A549 treated with ZK216348 at 1 μM for 4 hours (cell line): Measurements from ENCODE around the gene PGLYRP1. TPM values are rescaled to one million over a fixed set of nuclear protein-coding genes. Genes with fewer than 3 reads are reported as not detected.

Source experiments
- total RNA-seq: library from RNA; stranded (reverse); fragments of 200-300 nt; extraction: Qiagen RNA extraction; gene quantifications from 5 replicates; pipeline ENCODE4 v1.2.3, GENCODE V29; 2022; ENCODE audit warnings: low read depth

Gene PGLYRP1, protein sequence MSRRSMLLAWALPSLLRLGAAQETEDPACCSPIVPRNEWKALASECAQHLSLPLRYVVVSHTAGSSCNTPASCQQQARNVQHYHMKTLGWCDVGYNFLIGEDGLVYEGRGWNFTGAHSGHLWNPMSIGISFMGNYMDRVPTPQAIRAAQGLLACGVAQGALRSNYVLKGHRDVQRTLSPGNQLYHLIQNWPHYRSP
- total RNA-seq = not detected in 5 replicates

DNA sequence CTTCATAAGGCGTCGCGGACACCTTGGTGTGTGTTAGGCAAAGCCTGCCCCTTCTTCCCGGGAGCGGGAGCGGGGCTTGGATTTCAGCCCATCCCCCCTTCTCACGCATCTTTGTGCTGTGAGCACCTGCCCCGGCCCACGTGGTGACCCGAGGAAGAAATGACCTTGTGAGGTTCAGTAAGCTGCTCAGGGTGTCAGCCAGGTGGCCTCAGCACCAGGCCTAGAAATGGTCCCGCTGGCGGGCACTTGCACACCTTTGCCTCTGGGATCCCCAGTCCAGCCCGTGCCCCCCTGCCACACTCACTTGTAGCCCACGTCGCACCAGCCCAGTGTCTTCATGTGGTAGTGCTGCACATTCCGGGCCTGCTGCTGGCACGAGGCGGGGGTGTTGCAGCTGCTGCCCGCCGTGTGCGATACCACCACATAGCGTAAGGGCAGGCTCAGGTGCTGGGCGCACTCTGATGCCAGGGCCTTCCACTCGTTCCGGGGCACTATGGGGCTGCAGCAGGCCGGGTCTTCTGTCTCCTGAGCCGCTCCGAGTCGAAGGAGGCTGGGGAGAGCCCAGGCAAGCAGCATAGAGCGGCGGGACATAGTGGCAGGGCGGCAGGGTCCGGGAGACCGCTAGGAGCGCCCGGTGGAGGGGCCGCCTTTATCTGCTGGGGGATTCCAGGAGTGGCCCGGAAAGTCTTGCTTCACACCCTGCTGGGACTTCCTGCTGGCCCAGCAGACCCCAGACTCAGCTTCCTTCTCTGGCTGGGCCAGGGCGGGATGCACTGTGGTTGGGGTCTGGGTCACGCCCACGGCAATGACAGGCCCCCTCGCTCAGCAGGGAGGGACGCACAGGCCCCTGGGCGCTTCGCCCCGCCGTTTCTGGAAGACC is at the start of gene PGLYRP1:
PGLYRP1 (minus strand) TSS at position 623 of the 880 bp plus-strand sequence; CDS start at position 591, 32 bp downstream.

DNA sequence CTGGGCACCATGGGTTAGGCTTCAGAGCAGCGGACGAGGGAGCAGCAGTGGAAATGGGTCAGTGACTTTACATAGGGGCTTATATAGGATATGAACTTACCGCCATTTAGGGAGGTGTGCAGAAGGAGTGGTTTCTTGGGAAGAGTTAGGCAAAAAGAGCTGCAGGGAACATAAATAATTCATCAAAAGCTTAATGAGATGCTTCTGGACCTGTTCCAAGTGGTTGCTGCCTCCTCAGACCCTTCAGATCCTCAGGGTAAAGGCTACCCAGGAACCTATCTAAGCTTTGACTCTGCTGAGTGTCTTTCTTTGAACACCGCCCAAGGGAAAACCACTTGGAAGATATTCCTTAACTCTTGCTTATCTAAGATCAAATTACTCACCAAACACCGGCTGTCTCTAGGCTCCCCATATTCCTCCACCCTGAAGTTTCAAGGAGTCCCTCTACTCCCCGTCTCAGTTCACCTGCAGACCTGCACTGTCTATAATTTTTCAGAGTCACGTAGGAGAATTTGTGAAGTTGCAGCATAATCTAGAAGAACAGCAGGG is 18.2 kb upstream of the PGLYRP1 start, which contains the start of gene IGFL4:
IGFL4 (minus strand) TSS at position 51 of the 549 bp plus-strand sequence; CDS start at position 11, 40 bp downstream.

DNA sequence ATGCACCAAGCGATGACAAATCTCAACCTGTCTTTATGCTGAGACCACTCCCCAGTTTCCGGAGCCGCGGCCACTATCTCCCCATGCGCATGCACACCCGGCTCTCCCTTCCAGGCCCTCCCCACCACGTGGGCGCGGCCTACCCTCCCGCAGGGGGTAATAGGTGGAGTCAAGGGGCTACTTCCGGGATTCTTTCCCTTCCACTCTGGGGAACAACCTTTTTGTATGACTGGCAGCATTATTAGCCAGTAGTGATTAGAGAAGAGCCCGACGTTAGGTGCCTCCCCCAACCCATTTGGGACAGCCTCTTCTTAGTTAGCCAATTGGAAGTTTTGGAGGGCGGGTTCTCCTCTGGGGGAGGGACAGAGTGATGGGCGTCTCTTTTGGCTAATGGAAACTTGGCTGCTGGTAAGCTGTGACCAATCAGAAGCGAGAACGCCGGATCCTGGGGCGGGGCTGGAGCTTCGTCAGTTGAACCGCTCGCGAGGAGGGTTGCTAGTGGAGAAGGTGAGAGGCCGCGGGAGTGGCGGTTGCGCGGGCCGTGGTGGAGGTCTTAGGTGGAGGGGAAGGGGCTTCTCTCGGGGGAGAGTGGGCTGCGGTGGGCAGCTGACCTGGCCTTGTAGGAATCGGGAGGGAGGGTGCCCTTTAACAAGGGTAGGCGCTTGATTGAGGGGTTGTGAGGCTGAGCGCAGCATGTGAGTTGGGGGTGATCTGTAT is 27.7 kb downstream of the PGLYRP1 start, which contains the start of gene CCDC61:
CCDC61 (plus strand) TSS at position 470 of the 717 bp plus-strand sequence. CDS start 7,552 bp downstream, outside the sequence.

DNA sequence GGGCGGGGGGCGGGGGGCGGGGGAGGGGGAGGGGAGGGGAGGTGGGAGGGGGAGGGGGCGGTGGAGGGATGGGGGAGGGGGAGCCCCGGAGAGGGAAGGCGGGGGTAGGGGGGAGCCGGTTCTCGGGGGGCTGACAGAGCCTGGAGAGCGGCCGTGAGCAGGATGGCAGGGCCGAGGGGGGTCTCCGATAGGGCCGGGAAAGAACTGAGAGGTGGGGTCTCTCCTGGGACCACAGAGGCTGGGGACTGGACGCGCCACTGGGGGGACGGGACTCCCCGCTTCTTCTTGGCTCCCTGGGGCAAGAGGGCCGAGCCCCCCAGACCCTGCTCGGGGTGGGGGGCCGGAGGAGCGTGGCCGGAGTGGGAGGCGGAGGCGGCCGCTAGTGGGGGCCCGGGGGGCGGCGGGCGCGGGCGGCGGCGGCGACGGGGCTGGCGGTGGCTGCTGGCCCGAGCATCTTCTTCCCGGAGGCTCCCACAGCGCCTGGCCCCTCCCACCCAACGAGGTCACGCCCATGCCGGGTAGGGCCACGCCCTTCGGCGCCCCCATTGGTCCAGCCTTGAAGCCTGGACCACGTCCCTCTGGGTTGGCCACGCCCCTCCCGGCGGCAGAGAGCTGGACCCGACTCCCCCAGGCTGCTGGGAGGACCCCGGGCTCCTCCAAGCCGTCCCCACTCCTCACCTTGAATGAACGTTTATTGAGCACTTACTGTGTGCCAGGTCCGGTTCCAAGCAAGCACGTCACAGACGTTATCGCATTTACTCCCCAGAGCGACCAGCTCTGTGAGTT is 49.1 kb downstream of the PGLYRP1 start, which contains the start of gene NOVA2:
NOVA2 (minus strand) TSS at position 313 of the 786 bp plus-strand sequence. CDS start 514 bp downstream, outside the sequence.

Other genes with a start within 250 kb of the PGLYRP1 start
- 29.8 to 57.5 TPM (median 50.9 TPM) in 5 replicates for gene DMPK, start 240.6 kb downstream of the PGLYRP1 start, total RNA-seq
- 14.9 to 44.2 TPM (median 40.3 TPM) in 5 replicates for gene DMWD, start 230.2 kb downstream of the PGLYRP1 start, total RNA-seq
- not detected in 5 replicates for gene RSPH6A, start 207.7 kb downstream of the PGLYRP1 start, total RNA-seq
- gene SYMPK, start 159.9 kb downstream of the PGLYRP1 start, total RNA-seq = 41.7 to 81.9 TPM (median 75.7 TPM) in 5 replicates
- 0.35 to 0.93 TPM (median 0.72 TPM) in 5 replicates for gene FOXA3, start 158.7 kb downstream of the PGLYRP1 start, total RNA-seq
- gene IRF2BP1, start 136.9 kb downstream of the PGLYRP1 start, total RNA-seq = 14.9 to 40.5 TPM (median 38.1 TPM) in 5 replicates
- gene MYPOP, start 120.4 kb downstream of the PGLYRP1 start, total RNA-seq = 5.9 to 11.8 TPM (median 10.4 TPM) in 5 replicates
- gene NANOS2, start 108.3 kb downstream of the PGLYRP1 start, total RNA-seq = not detected in 5 replicates
- gene NOVA2, start 49.2 kb downstream of the PGLYRP1 start, total RNA-seq = 0.21 to 0.38 TPM (median 0.29 TPM) in 5 replicates
- 2.6 to 6.1 TPM (median 4.8 TPM) in 5 replicates for gene CCDC61, start 27.6 kb downstream of the PGLYRP1 start, total RNA-seq
- gene IGFL4, start 17.9 kb upstream of the PGLYRP1 start, total RNA-seq = 0.24 to 0.65 TPM (median 0.39 TPM) in 5 replicates
- gene IGFL3, start 101.6 kb upstream of the PGLYRP1 start, total RNA-seq = not detected in 5 replicates
- gene IGFL2, start 125.2 kb upstream of the PGLYRP1 start, total RNA-seq = 0.50 to 1.3 TPM (median 0.73 TPM) in 5 replicates
- gene IGFL1, start 206.7 kb upstream of the PGLYRP1 start, total RNA-seq = 1.3 to 3.8 TPM (median 2.4 TPM) in 5 replicates